Right lobe of liver (tissue), 4 donors: ENCODE measurements around the gene EML4.
"Not testable (repeated sequence)": the region's sequence is repeated elsewhere in the genome, so short reads cannot be mapped to it uniquely, and the experiment has no call there.

Experiments
- POLR2A ChIP-seq: fragments of 450-650 bp; IDR thresholded peaks from one replicate; pipeline ENCODE4 v1.6.1; 2017; ENCODE audit warnings: antibody characterized with exemption, mild to moderate bottlenecking
- TF ChIP-seq, protein P1 (sequence below), 4 donors: fragments of 200-600 bp in 3 of 4; fragments of 450-650 bp in 1 of 4; IDR thresholded peaks; one replicate each; pipeline versions ENCODE4 v1.5.1 to v1.8.0; 2016 to 2022; ENCODE audit warnings: antibody characterized with exemption in 4 of 4, mild to moderate bottlenecking in 2 of 4
- donor health status: DM: no; HTN: no; CAD: no.
- donor health status: DM: no; HTN: no; CAD: no.
- donor health status: DM: no; HTN: yes; CAD: no.

DNA sequence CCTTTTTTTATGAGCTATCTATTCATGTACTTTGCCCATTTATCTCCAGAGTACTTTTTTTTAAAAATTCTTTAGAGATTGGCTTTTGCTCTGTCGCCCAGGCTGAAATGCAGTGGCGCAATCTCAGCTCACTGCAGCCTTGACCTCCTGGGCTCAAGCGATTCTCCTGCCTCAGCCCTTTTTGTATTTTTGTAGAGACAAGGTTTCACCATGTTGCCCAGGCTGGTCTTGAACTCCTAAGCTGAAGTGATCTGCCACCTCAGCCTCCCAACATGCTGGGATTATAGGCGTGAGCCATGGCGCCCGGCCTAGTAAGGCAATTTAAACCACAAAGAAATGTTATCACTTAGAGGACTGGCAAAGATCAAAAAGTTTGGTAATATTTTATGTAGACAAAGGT, 177.7 kb downstream of the EML4 start:
- TF ChIP-seq, protein P1, sequence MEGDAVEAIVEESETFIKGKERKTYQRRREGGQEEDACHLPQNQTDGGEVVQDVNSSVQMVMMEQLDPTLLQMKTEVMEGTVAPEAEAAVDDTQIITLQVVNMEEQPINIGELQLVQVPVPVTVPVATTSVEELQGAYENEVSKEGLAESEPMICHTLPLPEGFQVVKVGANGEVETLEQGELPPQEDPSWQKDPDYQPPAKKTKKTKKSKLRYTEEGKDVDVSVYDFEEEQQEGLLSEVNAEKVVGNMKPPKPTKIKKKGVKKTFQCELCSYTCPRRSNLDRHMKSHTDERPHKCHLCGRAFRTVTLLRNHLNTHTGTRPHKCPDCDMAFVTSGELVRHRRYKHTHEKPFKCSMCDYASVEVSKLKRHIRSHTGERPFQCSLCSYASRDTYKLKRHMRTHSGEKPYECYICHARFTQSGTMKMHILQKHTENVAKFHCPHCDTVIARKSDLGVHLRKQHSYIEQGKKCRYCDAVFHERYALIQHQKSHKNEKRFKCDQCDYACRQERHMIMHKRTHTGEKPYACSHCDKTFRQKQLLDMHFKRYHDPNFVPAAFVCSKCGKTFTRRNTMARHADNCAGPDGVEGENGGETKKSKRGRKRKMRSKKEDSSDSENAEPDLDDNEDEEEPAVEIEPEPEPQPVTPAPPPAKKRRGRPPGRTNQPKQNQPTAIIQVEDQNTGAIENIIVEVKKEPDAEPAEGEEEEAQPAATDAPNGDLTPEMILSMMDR (IDR thresholded peaks at IDR 0.05), result not testable (repeated sequence)
- not testable (repeated sequence) for TF ChIP-seq POLR2A
